Neural cell (in vitro differentiated cells): ENCODE results near the gene MTPN.

Experiments used
- EP300 ChIP-seq: fragments of 450-650 bp; conservative IDR thresholded peaks from 2 replicates; pipeline ENCODE4 v1.6.1; 2014; ENCODE audit warnings: antibody characterized with exemption, mild to moderate bottlenecking, moderate library complexity; ENCODE audit not compliant: poor library complexity, severe bottlenecking
- MXI1 ChIP-seq: fragments of 450-650 bp; conservative IDR thresholded peaks from 2 replicates; pipeline ENCODE4 v1.6.1; 2014; ENCODE audit warnings: antibody characterized with exemption, mild to moderate bottlenecking; ENCODE audit not compliant: poor library complexity, severe bottlenecking
- POLR2AphosphoS5 ChIP-seq: IDR thresholded peaks from 2 replicates; pipeline ENCODE4 v1.6.1; 2012
- TF ChIP-seq, protein P1 (sequence below): fragments of 450-650 bp; IDR thresholded peaks from 2 replicates; pipeline ENCODE4 v1.5.1; 2014; ENCODE audit warnings: antibody characterized with exemption, mild to moderate bottlenecking, moderate library complexity; ENCODE audit not compliant: poor library complexity, severe bottlenecking
- TF ChIP-seq, protein P2 (sequence below): IDR thresholded peaks from 2 replicates; pipeline ENCODE4 v1.6.1; 2012; ENCODE audit warnings: borderline replicate concordance

DNA sequence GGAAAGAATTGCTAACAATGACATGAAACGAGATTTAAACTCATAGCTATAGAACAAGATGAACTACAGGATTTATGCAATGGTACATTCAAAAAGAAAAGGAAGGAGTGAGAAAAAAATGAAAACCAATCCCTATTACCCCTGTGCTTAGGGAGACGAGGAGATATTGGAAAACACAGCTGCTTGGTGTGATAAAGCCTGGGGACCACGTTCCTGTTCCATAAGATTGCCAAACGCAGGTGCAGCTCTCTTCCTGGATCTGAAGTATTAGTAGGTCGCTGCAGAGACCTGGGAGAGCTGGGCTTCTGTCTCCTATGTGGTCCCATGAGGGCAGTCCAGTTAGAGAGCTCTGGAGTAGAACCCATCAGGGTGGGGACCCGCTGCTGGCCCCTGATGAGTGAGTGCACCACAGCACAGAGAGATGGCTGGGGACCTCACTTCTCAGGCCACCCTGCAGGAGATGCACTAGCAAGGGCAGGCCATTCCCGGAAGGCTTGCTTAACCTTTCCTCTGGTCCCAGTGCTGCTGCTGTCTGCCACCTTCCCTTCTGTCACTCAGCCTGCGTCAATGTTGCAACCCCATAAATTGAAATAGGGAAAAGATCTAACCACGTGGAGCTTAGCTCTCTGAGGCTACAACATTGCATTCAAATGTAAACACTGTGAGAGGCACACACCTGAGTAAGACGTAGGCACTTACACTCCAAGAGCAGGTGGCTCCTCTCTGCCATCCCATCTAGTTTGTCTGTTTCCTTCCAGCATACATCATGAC lies 57.9 kb downstream of the MTPN start:
- TF ChIP-seq, protein P1, sequence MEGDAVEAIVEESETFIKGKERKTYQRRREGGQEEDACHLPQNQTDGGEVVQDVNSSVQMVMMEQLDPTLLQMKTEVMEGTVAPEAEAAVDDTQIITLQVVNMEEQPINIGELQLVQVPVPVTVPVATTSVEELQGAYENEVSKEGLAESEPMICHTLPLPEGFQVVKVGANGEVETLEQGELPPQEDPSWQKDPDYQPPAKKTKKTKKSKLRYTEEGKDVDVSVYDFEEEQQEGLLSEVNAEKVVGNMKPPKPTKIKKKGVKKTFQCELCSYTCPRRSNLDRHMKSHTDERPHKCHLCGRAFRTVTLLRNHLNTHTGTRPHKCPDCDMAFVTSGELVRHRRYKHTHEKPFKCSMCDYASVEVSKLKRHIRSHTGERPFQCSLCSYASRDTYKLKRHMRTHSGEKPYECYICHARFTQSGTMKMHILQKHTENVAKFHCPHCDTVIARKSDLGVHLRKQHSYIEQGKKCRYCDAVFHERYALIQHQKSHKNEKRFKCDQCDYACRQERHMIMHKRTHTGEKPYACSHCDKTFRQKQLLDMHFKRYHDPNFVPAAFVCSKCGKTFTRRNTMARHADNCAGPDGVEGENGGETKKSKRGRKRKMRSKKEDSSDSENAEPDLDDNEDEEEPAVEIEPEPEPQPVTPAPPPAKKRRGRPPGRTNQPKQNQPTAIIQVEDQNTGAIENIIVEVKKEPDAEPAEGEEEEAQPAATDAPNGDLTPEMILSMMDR: no peak
- TF ChIP-seq POLR2AphosphoS5 (no peak), MXI1 (no peak), EP300 (no peak)
- TF ChIP-seq, protein P2, sequence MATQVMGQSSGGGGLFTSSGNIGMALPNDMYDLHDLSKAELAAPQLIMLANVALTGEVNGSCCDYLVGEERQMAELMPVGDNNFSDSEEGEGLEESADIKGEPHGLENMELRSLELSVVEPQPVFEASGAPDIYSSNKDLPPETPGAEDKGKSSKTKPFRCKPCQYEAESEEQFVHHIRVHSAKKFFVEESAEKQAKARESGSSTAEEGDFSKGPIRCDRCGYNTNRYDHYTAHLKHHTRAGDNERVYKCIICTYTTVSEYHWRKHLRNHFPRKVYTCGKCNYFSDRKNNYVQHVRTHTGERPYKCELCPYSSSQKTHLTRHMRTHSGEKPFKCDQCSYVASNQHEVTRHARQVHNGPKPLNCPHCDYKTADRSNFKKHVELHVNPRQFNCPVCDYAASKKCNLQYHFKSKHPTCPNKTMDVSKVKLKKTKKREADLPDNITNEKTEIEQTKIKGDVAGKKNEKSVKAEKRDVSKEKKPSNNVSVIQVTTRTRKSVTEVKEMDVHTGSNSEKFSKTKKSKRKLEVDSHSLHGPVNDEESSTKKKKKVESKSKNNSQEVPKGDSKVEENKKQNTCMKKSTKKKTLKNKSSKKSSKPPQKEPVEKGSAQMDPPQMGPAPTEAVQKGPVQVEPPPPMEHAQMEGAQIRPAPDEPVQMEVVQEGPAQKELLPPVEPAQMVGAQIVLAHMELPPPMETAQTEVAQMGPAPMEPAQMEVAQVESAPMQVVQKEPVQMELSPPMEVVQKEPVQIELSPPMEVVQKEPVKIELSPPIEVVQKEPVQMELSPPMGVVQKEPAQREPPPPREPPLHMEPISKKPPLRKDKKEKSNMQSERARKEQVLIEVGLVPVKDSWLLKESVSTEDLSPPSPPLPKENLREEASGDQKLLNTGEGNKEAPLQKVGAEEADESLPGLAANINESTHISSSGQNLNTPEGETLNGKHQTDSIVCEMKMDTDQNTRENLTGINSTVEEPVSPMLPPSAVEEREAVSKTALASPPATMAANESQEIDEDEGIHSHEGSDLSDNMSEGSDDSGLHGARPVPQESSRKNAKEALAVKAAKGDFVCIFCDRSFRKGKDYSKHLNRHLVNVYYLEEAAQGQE: no peak
